HG03457 (cell line): ENCODE results near the gene GLIPR2.
"Not testable (repeated sequence)": the region's sequence is repeated elsewhere in the genome, so short reads cannot be mapped to it uniquely, and the experiment has no call there.

Experiments
- ATAC-seq: cut with Tn5 transposase; IDR thresholded peaks from one replicate; pipeline ENCODE4 v1.9.1; 2021; ENCODE audit warnings: moderate number of reproducible peaks; ENCODE audit not compliant: unreplicated experiment

Gene GLIPR2

DNA sequence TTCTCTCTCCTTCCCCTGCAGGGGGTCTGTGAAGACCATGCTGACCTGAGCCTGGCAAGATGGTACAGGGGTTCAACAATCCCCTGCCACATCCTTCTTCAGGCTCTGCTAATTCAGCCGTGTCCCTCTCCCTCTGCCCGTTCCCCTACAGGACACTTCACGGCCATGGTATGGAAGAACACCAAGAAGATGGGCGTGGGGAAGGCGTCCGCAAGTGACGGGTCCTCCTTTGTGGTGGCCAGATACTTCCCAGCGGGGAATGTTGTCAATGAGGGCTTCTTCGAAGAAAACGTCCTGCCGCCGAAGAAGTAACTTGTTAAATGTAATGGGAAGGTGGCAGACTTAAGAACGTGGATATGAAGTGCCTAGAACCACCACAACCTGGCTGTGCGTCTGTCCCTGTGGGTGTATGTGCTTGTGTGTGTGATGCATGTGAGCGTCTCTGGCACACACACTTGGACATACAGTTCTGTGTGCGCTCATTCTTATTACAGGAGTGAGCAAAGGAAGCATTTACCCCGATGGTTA is 25.7 kb downstream of the GLIPR2 start:
- no peak for ATAC-seq

DNA sequence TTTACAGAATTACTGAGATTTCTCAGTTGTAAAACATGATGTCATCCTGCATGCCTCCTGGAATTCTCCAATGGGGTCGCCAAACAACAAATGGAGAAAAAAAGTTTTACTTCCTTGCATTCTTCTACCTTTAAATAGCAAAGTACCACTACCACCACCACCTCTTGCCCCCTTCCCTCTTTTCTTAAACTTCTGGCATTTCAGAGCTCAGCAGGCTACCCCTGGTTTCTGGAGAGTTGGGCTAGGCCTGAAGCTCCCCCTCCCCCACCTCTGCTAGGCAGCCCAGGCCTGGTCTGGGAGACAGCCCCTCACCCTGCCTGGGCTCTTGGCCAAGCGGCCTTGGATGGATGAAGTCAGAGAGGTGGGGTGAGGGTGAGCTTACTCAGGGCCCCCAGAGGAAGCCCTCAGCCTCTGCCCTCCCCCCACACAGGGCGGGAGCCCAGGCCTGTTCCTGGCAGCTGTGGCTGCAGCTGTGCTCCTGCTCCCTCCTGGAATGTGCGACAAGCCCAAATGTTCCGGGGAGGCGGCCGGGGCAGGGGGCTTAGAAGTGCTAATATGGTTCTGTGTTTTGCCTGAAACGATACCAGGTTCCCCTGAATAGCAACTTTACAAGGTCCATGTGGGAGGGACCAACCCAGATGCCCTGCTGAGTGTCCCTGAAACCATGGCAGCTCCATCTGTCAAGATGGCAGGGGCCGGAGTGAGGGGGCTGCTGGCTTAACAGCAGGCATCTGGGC is 26.7 kb downstream of the GLIPR2 start:
- ATAC-seq, result no peak

DNA sequence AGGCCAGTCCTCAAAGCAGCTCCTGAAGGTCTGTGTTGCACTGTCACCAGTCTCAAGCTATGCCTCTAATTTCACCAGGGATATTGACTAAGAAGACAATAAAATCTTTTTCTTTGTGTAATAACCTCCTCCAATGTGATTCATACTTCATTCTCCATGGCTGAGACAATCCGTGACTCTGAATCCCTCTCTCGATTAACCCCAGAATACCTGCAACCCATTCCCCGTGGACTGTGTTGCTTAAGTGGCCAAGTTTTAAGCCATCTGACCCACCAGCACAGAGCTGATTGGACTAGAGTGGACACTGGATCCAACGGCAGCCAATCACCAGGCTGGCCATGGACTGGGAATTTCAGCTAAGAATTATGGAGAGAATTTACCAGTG is 27.2 kb downstream of the GLIPR2 start:
- ATAC-seq, result no peak

DNA sequence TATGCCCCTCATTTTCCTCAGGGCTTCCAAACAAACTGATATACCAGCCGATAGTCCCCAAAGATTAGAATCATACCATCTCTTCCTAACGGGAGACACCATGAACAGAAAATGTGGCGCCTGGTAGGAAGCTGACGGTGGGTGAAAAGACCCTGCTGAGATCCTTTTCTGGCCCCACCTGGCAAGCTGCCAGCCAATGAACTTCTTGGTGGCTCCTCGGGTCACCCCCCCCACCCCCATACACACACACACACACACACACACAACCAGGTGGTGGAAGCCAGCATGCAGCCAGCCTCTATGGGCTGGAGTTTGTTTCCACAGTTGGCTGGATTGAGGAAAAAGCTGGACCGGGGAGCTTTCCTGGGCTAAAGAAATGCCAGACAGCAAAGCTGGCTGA is 27.8 kb downstream of the GLIPR2 start:
- ATAC-seq, result no peak

DNA sequence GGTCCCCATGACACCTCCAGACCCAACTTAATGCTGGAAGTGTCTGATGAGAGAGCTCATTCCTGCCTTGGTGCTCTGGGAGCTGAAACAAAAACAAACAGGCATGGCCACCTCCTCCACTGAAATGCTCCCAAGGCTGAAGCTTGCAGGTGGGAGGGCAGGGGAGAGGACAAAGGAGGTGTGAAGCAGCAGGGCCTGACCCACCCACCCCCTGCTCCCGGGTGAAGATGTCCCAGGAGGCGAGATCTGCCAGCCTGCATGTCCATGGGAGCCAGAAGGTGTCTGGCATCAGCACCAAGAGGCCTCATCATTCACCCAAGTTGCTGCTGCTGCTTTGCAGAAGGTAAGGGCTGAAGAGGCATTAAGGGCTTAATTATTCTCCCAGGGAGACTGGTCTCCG is 28.5 kb downstream of the GLIPR2 start:
- no peak for ATAC-seq

DNA sequence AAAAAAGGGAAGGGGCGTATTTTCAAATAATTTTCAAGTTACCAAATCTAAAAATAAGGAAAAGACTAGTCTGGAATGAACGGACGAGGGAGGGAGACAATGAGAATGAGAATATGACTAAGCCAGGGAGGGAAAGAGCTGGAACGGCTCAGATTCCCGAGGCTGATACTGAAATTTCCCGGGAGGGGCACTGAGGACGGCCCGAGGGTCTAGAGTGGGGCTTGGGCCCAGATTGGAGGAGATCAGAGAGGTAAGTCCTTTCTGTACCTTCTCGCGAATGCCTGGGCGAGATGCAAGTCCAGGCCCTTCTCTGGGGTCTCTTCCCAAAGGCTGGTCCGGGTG is 29.3 kb downstream of the GLIPR2 start:
- no peak for ATAC-seq

DNA sequence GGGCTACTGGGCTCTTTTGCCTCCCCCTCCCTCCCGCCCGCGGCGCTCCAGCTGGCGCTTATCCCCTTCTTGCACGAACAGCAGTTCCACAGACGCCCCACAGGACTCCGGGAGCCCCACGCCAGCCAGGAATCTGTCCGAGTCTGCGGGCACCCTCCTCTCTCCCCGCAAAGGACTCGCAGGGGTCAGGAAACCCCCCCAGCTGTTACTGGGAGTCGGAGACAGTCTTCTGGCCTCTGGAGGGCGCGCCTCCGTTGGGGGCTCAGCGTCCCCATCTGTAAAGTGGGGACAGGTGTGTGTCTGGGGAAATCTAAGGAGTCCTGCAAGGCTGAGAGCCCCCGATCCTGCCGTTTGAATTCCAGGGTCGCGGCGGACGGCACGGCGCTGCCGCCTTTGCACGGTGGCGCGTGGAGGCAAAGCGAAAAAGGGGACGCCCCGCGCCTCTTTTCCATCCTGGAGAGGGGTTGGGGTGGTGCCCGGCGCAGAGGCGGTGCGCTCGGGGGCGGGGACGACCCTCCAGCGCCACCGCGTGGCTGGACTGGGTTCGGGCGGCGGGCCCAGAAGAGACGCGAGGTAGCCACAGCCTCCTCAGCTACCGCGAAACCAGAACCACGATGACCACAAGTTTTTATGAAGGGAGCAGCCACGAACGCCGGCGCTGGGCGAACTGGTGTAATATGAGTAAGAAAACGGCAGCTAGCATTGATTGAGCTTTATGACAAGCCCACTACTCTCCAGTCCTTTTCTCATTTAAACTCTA is 29.8 kb downstream of the GLIPR2 start:
- peak; percentile 50 for ATAC-seq

DNA sequence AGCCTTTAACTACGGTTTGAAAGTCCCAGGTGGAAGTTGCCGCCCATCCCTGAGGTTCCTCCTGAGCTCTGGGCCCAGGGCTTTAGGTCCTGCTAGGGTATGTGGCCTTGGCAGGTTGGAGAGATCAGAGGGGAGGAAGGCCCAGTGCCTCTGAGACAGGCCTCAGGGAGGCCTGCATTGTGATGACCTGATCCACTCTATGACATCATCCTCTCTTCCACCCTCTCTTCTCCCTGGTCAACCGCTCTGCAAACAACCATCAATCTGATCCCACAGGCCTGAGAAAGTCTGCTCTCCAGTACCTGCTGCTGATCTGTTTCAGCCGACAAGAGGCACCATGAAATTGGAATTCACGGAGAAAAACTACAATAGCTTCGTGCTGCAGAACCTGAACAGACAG is 32.6 kb downstream of the GLIPR2 start, which contains the start of gene CCIN:
TSS of gene CCIN (plus strand) at position 223 of the 400 bp plus-strand sequence. CDS start at position 338, 115 bp downstream.
- no peak for ATAC-seq

DNA sequence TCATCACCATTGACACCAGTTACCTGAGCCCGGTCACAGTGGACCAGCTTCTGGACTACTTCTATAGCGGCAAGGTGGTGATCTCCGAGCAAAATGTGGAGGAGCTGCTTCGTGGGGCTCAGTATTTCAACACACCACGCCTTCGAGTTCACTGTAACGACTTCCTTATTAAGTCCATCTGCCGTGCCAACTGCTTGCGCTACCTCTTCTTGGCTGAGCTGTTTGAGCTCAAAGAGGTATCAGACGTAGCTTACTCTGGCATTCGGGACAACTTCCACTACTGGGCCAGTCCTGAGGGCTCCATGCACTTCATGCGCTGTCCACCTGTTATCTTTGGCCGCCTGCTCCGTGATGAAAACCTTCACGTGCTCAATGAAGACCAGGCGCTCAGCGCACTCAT is 33.2 kb downstream of the GLIPR2 start:
- no peak for ATAC-seq

DNA sequence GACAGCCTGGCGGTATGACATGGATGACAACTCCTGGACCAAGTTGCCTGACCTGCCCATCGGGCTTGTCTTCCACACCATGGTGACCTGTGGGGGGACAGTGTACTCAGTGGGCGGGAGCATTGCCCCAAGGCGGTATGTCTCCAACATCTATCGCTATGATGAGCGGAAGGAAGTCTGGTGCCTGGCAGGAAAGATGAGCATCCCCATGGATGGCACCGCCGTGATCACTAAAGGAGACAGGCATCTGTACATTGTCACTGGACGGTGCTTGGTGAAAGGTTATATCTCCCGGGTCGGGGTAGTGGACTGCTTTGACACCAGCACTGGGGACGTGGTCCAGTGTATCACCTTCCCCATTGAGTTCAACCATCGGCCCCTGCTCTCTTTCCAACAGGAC is 34.0 kb downstream of the GLIPR2 start:
- no peak for ATAC-seq

DNA sequence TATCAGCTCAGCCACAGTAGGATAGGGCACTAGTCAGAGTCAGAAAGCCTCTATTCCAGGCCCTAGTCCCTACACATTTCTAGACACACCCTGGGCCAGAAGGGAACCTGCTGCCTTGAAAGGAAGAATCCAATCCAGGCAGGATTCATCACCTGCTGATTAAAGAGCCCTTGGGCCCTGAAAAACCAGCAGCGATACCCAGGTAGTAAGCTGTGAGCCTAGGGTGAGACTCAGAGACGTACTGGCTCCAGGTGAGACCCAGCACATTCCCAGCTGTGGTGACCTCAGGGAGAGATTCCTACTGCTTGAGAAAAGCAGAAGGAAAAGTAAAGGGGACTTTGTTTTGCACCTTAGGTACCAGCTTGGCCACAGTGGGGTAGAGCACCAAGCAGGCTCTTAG is 37.3 kb downstream of the GLIPR2 start:
- ATAC-seq, result no peak

DNA sequence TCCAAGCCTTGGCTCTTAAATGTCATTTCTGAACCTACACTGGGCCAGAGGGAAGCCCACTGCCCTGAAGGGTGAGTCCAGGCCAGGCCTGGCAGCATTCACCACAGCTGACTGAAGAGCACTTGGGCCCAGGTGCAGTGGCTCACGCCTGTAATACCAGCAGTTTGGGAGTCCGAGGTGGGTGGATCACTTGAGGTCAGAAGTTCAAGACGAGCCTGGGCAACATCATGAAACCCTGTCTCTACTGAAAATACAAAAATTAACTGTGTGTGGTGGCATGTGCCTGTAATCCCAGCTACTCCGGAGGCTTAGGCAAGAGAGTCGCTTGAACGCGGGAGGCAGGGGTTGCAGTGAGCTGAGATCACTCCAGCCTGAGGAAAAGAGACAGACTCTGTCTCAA is 37.7 kb downstream of the GLIPR2 start:
- ATAC-seq, result no peak

DNA sequence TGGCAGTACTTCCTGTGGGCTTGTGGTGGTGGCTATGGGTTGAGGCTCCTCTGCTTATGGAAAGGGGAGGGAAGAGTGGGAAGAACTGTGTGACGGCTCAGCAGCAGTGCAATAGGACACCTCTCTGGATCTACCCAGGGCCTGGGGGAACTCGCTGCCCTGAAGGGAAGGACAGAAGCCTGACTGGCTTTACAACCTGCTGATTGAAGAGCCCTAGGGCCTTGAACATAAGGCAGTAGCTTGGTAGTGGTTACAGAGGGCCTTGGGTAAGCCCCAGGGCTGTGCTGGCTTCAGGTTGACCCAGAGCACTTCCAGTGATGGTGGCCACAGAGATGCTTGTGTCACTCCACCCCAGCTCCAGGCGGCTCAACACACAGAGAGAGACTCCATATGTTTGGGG is 38.2 kb downstream of the GLIPR2 start:
- no peak for ATAC-seq

DNA sequence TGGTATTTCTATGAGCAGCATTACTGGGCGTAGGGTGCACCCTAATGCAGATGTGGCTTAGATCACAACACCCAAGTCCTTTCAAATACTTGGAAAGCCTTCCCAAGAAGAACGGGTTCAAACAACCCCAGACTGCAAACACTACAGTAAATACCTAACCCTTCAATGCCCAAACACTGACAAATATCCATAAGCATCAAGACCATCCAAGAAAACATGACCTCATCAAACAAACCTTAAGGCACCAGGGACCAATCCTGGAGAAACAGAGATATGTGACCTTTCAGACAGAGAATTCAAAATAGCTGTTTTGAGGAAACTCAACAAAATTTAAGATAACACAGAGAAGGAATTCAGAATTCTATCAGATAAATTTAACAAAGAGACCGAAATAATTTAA is 38.7 kb downstream of the GLIPR2 start:
- not testable (repeated sequence) for ATAC-seq

DNA sequence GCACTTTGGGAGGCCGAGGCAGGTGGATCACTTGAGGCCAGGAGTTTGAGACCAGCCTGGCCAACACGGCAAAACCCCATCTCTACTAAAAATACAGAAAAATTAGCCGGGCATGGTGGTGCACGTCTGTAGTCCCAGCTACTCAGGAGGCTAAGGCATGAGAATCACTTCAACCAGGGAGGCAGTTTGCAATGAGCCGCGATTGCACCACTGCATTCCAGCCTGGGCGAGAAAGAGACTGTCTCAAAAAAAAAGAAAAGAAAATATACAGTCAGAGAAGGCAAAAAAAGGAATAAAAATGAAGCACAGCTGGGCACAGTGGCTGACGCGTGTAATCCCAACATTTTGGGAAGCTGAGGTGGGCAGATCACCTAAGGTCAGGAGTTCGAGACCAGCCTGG is 40.0 kb downstream of the GLIPR2 start:
- ATAC-seq, result not testable (repeated sequence)

DNA sequence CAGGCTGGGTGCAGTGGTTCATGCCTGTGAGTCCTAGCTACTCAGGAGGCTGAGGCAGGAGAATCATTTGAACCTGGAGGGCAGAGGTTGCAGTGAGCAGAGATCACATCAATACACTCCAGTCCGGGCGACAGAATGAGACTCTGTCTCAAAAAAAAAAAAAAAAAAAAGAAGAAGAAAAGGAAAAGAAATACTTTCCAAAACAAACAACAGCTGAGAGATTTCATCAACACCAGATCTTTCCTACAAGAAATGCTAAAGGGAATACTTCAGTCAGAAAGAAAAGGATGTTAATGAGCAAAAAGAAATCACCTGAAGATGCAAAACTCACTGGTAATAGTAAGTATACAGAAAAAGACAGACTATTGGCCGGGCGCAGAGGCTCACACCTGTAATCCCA is 41.0 kb downstream of the GLIPR2 start:
- no peak for ATAC-seq

DNA sequence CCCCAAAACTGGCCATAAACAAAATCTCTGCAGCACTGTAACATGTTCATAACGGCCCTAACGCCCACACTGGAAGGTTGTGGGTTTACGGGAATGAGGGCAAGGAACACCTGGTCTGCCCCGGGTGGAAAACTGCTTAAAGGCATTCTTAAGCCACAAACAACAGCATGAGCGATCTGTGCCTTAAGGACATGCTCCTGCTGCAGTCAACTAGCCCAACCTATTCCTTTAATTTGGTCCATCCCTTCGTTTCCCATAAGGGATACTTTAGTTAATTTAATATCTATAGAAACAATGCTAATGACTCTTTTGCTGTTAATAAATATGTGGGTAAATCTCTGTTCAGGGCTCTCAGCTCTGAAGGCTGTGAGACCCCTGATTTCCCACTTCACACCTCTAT is 43.7 kb downstream of the GLIPR2 start:
- not testable (repeated sequence) for ATAC-seq

DNA sequence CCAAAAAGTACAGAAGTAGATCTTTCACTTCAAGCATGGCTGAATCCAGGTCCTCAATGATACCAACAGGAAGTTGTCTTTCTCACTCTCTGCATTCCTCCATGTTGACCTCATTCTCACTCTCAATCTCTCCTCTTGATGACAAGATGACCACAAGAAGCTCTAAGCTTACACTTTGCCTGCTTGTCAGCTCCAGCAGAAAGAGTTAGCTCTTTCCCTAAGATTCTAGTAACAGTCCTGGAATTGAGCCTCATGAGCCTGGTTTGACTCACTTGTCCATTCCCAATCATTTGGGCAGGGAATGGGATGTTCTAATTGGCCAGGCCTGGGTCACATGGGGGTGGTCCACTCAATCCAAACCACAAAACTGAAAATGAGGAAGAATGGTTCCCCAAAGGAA is 50.9 kb downstream of the GLIPR2 start:
- no peak for ATAC-seq

DNA sequence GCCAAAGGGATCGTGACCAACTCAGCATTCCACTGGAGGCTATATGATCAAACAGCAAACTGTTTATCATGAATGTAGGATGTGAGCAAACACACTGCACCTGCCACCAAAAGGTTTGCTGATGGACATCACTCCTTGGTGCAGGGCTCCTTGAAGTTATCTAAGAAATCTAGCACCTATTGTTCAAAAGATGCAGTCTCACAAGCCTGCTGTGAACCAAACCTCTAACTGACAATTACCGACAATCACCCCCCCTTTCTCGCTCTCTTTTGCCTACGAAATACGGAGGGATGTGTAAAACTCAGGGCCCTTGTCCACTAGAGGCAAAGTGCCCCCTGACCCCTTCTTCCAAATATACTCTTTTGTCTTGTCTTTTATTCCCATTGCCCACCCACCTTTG is 51.7 kb downstream of the GLIPR2 start:
- ATAC-seq, result no peak

DNA sequence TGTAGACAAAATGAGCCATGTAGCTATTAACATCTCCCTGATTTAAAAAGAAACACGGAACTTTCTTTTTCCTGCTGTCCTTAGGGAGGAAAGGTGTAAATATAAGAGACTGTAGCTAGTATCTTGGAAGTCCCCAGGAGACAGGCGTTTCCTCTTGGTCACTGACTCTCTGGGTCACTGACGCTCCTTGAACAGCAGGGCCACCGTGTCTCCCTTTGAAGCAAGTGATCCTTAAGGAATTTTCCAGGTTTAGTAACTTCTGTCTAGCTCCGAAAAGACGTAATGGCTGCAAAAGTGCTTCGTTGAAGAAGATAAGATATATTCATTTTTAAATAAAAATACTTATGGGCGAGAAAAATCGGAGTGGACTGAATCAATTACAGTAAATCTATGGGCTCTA is 53.4 kb downstream of the GLIPR2 start:
- ATAC-seq, result no peak

DNA sequence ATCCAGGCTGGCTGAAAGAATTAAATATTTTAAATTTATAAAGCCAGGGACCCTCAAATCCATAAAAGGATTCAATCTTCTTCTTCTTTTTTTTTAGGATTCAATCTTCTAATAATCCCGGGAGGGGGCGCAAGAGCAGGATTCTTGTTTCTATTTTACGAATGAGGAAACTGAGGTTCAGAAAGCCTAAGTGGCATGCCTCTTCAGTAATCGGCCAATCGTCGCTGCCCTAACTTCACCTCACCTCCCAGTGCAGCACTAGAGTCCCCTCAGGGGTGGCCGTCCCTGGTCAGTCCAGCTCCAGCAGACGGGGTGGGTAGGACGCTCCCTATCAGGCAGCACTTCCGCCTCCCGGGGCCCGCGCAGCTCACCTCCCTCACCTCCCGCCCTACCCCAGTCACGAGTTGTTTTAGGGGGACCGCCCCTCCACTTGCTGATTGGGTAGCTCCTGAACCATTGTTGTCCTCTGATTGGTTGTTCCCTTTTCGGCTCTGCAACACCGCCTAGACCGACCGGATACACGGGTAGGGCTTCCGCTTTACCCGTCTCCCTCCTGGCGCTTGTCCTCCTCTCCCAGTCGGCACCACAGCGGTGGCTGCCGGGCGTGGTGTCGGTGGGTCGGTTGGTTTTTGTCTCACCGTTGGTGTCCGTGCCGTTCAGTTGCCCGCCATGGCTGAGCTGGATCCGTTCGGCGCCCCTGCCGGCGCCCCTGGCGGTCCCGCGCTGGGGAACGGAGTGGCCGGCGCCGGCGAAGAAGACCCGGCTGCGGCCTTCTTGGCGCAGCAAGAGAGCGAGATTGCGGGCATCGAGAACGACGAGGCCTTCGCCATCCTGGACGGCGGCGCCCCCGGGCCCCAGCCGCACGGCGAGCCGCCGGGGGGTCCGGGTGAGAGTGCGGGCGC is 54.1 kb downstream of the GLIPR2 start, which contains the start of gene CLTA:
TSS of gene CLTA (plus strand) at position 534 of the 902 bp plus-strand sequence. CDS start at position 670, 136 bp downstream.
- ATAC-seq, result peak; percentile 92
